ENCODE results near the gene CTLA4. TPM values are rescaled to one million over a fixed set of nuclear protein-coding genes. Genes with fewer than 3 reads are reported as not detected.
A peak's percentile ranks its signal among the peaks of the same experiment; 100 is the strongest.

CTLA4 gene
- total RNA-seq, 4 donors from 2014 or later = 0.33 TPM; not detected in 3

- intact Hi-C loops (cut with DNase I) = no loop called here
- Histone ChIP-seq H3K36me3 (no peaks in the 10 kb centered on the region), H3K27ac (replicated peaks in 1 of 4) (no peak overlapping the region), H3K9me3 (peaks cover 0 to 14% (median 13%) of the 10 kb centered on the region in 4 donors), H3K4me1 (peaks cover 0 to 26% (median 15%) of the 10 kb centered on the region in 4 donors), H3K27me3 (no peaks in the 10 kb centered on the region), H3K4me3 (no peak overlapping the region)
- 73% methylated on average over 2 of the region's 2 CpGs for WGBS
- TF ChIP-seq CTCF (IDR thresholded peaks at IDR 0.05) = no peak
- no peak for TF ChIP-seq EP300 (IDR thresholded peaks at IDR 0.05)
- TF ChIP-seq POLR2A (IDR thresholded peaks at IDR 0.05; ENCODE audit: low read depth) = no peak
- no peak for TF ChIP-seq POLR2AphosphoS5 (IDR thresholded peaks at IDR 0.05)
- no peak for DNase-seq (ENCODE audit: extremely low spot score)
Observed at GRCh38 chr2:203897544-203897943, 30.0 kb downstream of the CTLA4 start.

GRCh38 chr2:203898657-203899056 lies 31.1 kb downstream of the CTLA4 start:
- Histone ChIP-seq H3K27me3 (no peaks in the 10 kb centered on the region), H3K36me3 (no peaks in the 10 kb centered on the region), H3K9me3 (peaks cover 0 to 23% (median 21%) of the 10 kb centered on the region in 4 donors), H3K4me1 (peaks cover 0 to 15% (median 6%) of the 10 kb centered on the region in 4 donors), H3K27ac (replicated peaks in 1 of 4) (no peak overlapping the region), H3K4me3 (no peak overlapping the region)
- 56% methylated on average over 2 of the region's 2 CpGs for WGBS
- intact Hi-C loops (cut with DNase I) = no loop called here
- TF ChIP-seq POLR2AphosphoS5 (IDR thresholded peaks at IDR 0.05) (no peak), CTCF (IDR thresholded peaks at IDR 0.05) (no peak), POLR2A (IDR thresholded peaks at IDR 0.05; ENCODE audit: low read depth) (no peak), EP300 (IDR thresholded peaks at IDR 0.05) (no peak)
- peak; percentile 60 for DNase-seq (ENCODE audit: extremely low spot score)

GRCh38 chr2:203900253-203900652 lies 32.7 kb downstream of the CTLA4 start:
- WGBS = 44% methylated on average over 2 of the region's 2 CpGs
- Histone ChIP-seq H3K27ac (replicated peaks in 1 of 4) (no peak overlapping the region), H3K9me3 (peaks cover 0 to 23% (median 21%) of the 10 kb centered on the region in 4 donors), H3K36me3 (no peaks in the 10 kb centered on the region), H3K27me3 (no peaks in the 10 kb centered on the region), H3K4me3 (no peak overlapping the region), H3K4me1 (peaks cover 0 to 10% (median 2%) of the 10 kb centered on the region in 4 donors)
- TF ChIP-seq POLR2A (IDR thresholded peaks at IDR 0.05; ENCODE audit: low read depth) (no peak), CTCF (IDR thresholded peaks at IDR 0.05) (no peak), EP300 (IDR thresholded peaks at IDR 0.05) (no peak), POLR2AphosphoS5 (IDR thresholded peaks at IDR 0.05) (no peak)
- intact Hi-C loops (cut with DNase I) = no loop called here
- no peak for DNase-seq (ENCODE audit: extremely low spot score)

GRCh38 chr2:203904022-203904421 lies 36.5 kb downstream of the CTLA4 start:
- DNase-seq (ENCODE audit: extremely low spot score) = no peak
- peaks cover 0 to 23% (median 21%) of the 10 kb centered on the region in 4 donors for H3K9me3 ChIP-seq
- intact Hi-C loops (cut with DNase I) = no loop called here
- no peak overlapping the region for H3K27ac ChIP-seq (replicated peaks in 1 of 4)
- WGBS = 89% methylated on average over 4 of the region's 4 CpGs
- H3K4me3 ChIP-seq = no peak overlapping the region
- H3K36me3 ChIP-seq = no peaks in the 10 kb centered on the region
- H3K27me3 ChIP-seq = no peaks in the 10 kb centered on the region
- H3K4me1 ChIP-seq = peaks cover 0 to 18% (median 7%) of the 10 kb centered on the region in 4 donors
- no peak for TF ChIP-seq POLR2AphosphoS5 (IDR thresholded peaks at IDR 0.05)
- TF ChIP-seq CTCF (IDR thresholded peaks at IDR 0.05) = no peak
- no peak for TF ChIP-seq POLR2A (IDR thresholded peaks at IDR 0.05; ENCODE audit: low read depth)
- TF ChIP-seq EP300 (IDR thresholded peaks at IDR 0.05) = no peak

GRCh38 chr2:203905656-203906055 lies 38.1 kb downstream of the CTLA4 start:
- intact Hi-C loops (cut with DNase I) = loop anchor here (5.0 kb wide), 1 partner anchor 88 kb away; no protein-coding TSS in a partner anchor
- H3K4me1 ChIP-seq = peaks cover 0 to 21% (median 16%) of the 10 kb centered on the region in 4 donors
- peaks cover 0 to 23% (median 21%) of the 10 kb centered on the region in 4 donors for H3K9me3 ChIP-seq
- no peaks in the 10 kb centered on the region for H3K36me3 ChIP-seq
- H3K4me3 ChIP-seq = no peak overlapping the region
- H3K27me3 ChIP-seq = no peaks in the 10 kb centered on the region
- DNase-seq (ENCODE audit: extremely low spot score) = no peak
- H3K27ac ChIP-seq (replicated peaks in 1 of 4) = no peak overlapping the region
- TF ChIP-seq EP300 (IDR thresholded peaks at IDR 0.05) = no peak
- TF ChIP-seq POLR2AphosphoS5 (IDR thresholded peaks at IDR 0.05) = no peak
- TF ChIP-seq POLR2A (IDR thresholded peaks at IDR 0.05; ENCODE audit: low read depth) = no peak
- TF ChIP-seq CTCF (IDR thresholded peaks at IDR 0.05) = no peak

Measured in esophagus muscularis mucosa (tissue), 4 donors.